H9 (cell line): Measurements from ENCODE around the gene FOXD2. TPM values are rescaled to one million over a fixed set of nuclear protein-coding genes. Genes with fewer than 3 reads are reported as not detected.
A peak's percentile ranks its signal among the peaks of the same experiment; 100 is the strongest.

ENCODE experiments used
- DNase-seq: peaks from one replicate; pipeline ENCODE4 v3.0.0-alpha.2; 2017
- H2AFZ ChIP-seq: one replicate; pipeline ENCODE4 v1.6.1; 2013; ENCODE audit warnings: mild to moderate bottlenecking, low read length, control low read depth, moderate library complexity
- H2AK5ac ChIP-seq: 2 replicates; pipeline ENCODE4 v1.6.1; 2013; ENCODE audit warnings: low read length, control low read depth, mixed read lengths; ENCODE audit not compliant: insufficient read length
- H2BK120ac ChIP-seq: one replicate; pipeline ENCODE4 v1.6.1; 2013; ENCODE audit warnings: low read depth, mild to moderate bottlenecking, low read length, control low read depth, inconsistent platforms; ENCODE audit not compliant: poor library complexity, severe bottlenecking
- H2BK12ac ChIP-seq: 2 replicates; pipeline ENCODE4 v1.6.1; 2013; ENCODE audit warnings: low read length, control low read depth, mixed read lengths, low read depth; ENCODE audit not compliant: insufficient read length
- H2BK15ac ChIP-seq: 2 replicates; pipeline ENCODE4 v1.6.1; 2013; ENCODE audit warnings: low read depth, low read length, control low read depth
- H2BK20ac ChIP-seq: one replicate; pipeline ENCODE4 v1.6.1; 2013; ENCODE audit warnings: low read depth, mild to moderate bottlenecking, low read length, control low read depth, inconsistent platforms; ENCODE audit not compliant: poor library complexity, severe bottlenecking
- H2BK5ac ChIP-seq: 2 replicates; pipeline ENCODE4 v1.6.1; 2013; ENCODE audit warnings: low read length, control low read depth, mixed read lengths; ENCODE audit not compliant: insufficient read length
- H3K14ac ChIP-seq: 2 replicates; pipeline ENCODE4 v1.6.1; 2013; ENCODE audit warnings: low read length, control low read depth; ENCODE audit not compliant: insufficient read depth
- H3K18ac ChIP-seq: 2 replicates; pipeline ENCODE4 v1.6.1; 2013; ENCODE audit warnings: low read depth, mild to moderate bottlenecking, mixed read lengths, low read length, control low read depth; ENCODE audit not compliant: insufficient read length
- H3K23ac ChIP-seq: 2 replicates; pipeline ENCODE4 v1.6.1; 2013; ENCODE audit warnings: low read length, control low read depth, mixed read lengths, low read depth; ENCODE audit not compliant: insufficient read length
- H3K23me2 ChIP-seq: 2 replicates; pipeline ENCODE4 v1.6.1; 2013; ENCODE audit warnings: low read depth, mild to moderate bottlenecking, mixed read lengths, low read length, control low read depth; ENCODE audit not compliant: insufficient read length, poor library complexity, severe bottlenecking
- H3K27ac ChIP-seq: 2 replicates; pipeline ENCODE4 v1.5.1; 2013; ENCODE audit warnings: low read length, control low read depth, mixed read lengths, low read depth; ENCODE audit not compliant: insufficient read length
- H3K27me3 ChIP-seq: 2 replicates; pipeline ENCODE4 v1.6.1; 2013; ENCODE audit warnings: low read length, control low read depth, inconsistent platforms; ENCODE audit not compliant: insufficient read depth
- H3K4ac ChIP-seq: 2 replicates; pipeline ENCODE4 v1.6.1; 2013; ENCODE audit warnings: low read depth, mild to moderate bottlenecking, control low read depth, inconsistent platforms, low read length, moderate library complexity
- H3K4me1 ChIP-seq: 2 replicates; pipeline ENCODE4 v1.6.1; 2013; ENCODE audit warnings: low read length, control low read depth, inconsistent platforms; ENCODE audit not compliant: insufficient read depth
- H3K4me2 ChIP-seq: 2 replicates; pipeline ENCODE4 v1.6.1; 2013; ENCODE audit warnings: low read length, control low read depth, mixed read lengths; ENCODE audit not compliant: insufficient read length, insufficient read depth
- H3K56ac ChIP-seq: 2 replicates; pipeline ENCODE4 v1.6.1; 2013; ENCODE audit warnings: low read depth, mild to moderate bottlenecking, mixed read lengths, low read length, control low read depth; ENCODE audit not compliant: insufficient read length
- H3K79me1 ChIP-seq: 2 replicates; pipeline ENCODE4 v1.6.1; 2013; ENCODE audit warnings: low read depth, mild to moderate bottlenecking, moderate library complexity, low read length, control low read depth, inconsistent platforms; ENCODE audit not compliant: insufficient read depth, poor library complexity, severe bottlenecking
- H3K79me2 ChIP-seq: 2 replicates; pipeline ENCODE4 v1.6.1; 2013; ENCODE audit warnings: low read length, control low read depth, inconsistent platforms; ENCODE audit not compliant: insufficient read depth
- H3K9ac ChIP-seq: 2 replicates; pipeline ENCODE4 v1.6.1; 2013; ENCODE audit warnings: low read length, control low read depth, mixed read lengths; ENCODE audit not compliant: insufficient read length; ENCODE audit errors: extremely low read depth
- H3K9me3 ChIP-seq: one replicate; pipeline ENCODE4 v1.6.1; 2013; ENCODE audit warnings: low read depth, low read length, inconsistent platforms; ENCODE audit not compliant: control insufficient read depth
- H3T11ph ChIP-seq: one replicate; pipeline ENCODE4 v1.6.1; 2013; ENCODE audit warnings: mild to moderate bottlenecking, low read length, control low read depth, inconsistent platforms
- H4K20me1 ChIP-seq: one replicate; pipeline ENCODE4 v1.6.1; 2013; ENCODE audit not compliant: control insufficient read depth, insufficient read length, insufficient read depth
- H4K5ac ChIP-seq: 2 replicates; pipeline ENCODE4 v1.6.1; 2013; ENCODE audit warnings: low read depth, mild to moderate bottlenecking, mixed read lengths, low read length, control low read depth; ENCODE audit not compliant: insufficient read length
- H4K8ac ChIP-seq: replicated peaks from 2 replicates; pipeline ENCODE4 v1.6.1; 2013; ENCODE audit warnings: low read length, control low read depth, mixed read lengths, low read depth; ENCODE audit not compliant: insufficient read length
- H4K91ac ChIP-seq: 2 replicates; pipeline ENCODE4 v1.6.1; 2013; ENCODE audit warnings: low read depth, mild to moderate bottlenecking, moderate library complexity, mixed read lengths, low read length, control low read depth; ENCODE audit not compliant: insufficient read length
- H3K27ac Mint-ChIP-seq, 3 experiments: 2 replicates in 2 of 3; 3 replicates in 1 of 3; pipeline ENCODE4 v1.8.0; 2020 to 2021; ENCODE audit warnings: mixed read lengths in 3 of 3, mild to moderate bottlenecking in 1 of 3, moderate library complexity in 1 of 3
- H3K27me3 Mint-ChIP-seq: 2 replicates; pipeline ENCODE4 v1.8.0; 2021; ENCODE audit warnings: low read depth, mild to moderate bottlenecking, moderate library complexity, mixed read lengths
- H3K36me3 Mint-ChIP-seq, 3 experiments: 2 replicates in 2 of 3; 3 replicates in 1 of 3; pipeline ENCODE4 v1.8.0; 2020 to 2021; ENCODE audit warnings: low read depth in 3 of 3, mixed read lengths in 3 of 3; ENCODE audit not compliant: insufficient read depth in 1 of 3
- H3K4me1 Mint-ChIP-seq, 2 experiments: 2 replicates each; pipeline ENCODE4 v1.8.0; 2020; ENCODE audit warnings: mixed read lengths in 2 of 2
- H3K4me3 Mint-ChIP-seq, 2 experiments: 2 replicates in 1 of 2; 3 replicates in 1 of 2; pipeline ENCODE4 v1.8.0; 2020 to 2021; ENCODE audit warnings: mild to moderate bottlenecking in 2 of 2, mixed read lengths in 2 of 2, moderate library complexity in 1 of 2
- H3K9me3 Mint-ChIP-seq, 2 experiments: 2 replicates in 1 of 2; 3 replicates in 1 of 2; pipeline ENCODE4 v1.8.0; 2020; ENCODE audit warnings: mild to moderate bottlenecking in 2 of 2, mixed read lengths in 2 of 2, moderate library complexity in 1 of 2
- WGBS: extraction: QIAGEN DNeasy Blood & Tissue Kit; methylation state at CpG from one replicate; pipeline ENCODE4 v1.1.7; 2013; ENCODE audit warnings: missing lambda C conversion rate, low lambda C conversion rate, mixed read lengths; ENCODE audit not compliant: insufficient read length; ENCODE audit errors: extremely low coverage; 5-methylcytosine and 5-hydroxymethylcytosine counted together
- total RNA-seq: library from RNA; stranded (reverse); gene quantifications from 2 replicates; pipeline ENCODE4 v1.2.1, GENCODE V29; 2021
- TF ChIP-seq, protein P1 (sequence below): fragments of 200-600 bp; sonication (generic); conservative IDR thresholded peaks from 3 replicates; pipeline ENCODE4 v1.8.0; 2021; ENCODE audit warnings: antibody characterized with exemption, mild to moderate bottlenecking

Gene FOXD2
- total RNA-seq, 1 experiment from 2014 or later: not detected

DNA sequence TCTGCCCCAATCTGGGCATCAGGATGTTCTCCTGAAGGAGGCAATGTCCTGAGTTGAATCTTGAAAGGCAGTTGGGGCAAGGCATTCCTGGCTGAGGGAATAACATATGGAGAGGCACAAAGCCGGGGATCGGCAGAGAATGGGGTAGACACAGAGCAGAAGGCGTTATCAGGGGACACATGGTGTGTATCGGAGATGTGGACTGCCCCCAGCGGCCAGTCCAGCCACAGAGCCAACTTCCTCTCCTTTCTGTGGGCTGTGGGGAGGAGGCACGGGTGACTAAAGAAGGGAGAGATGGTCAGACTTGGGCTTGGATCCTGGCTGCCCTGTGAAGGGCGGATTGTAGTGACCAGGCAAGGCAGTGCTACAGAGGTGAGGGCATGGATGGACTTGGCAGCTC, 32.1 kb downstream of the FOXD2 start:
- Histone ChIP-seq H3K56ac (no peak overlapping the region), H2BK12ac (no peak overlapping the region), H3T11ph (no peak overlapping the region), H3K9me3 (no peaks in the 10 kb centered on the region), H2BK15ac (no peak overlapping the region), H3K79me2 (no peaks in the 10 kb centered on the region), H3K23ac (no peak overlapping the region), H2BK20ac (no peak overlapping the region), H3K27me3 (peaks cover 3% of the 10 kb centered on the region; the same call in 1 of the 2 replicates), H3K9ac (no peak overlapping the region), H2BK120ac (no peak overlapping the region), H4K91ac (no peak overlapping the region), H3K4me1 (0 out of 2 replicates have a peak, but pooled peaks cover 2% of the 10 kb centered on the region), H3K14ac (no peak overlapping the region), H4K8ac (no peak overlapping the region), H2AK5ac (no peak overlapping the region), H4K5ac (no peak overlapping the region), H2BK5ac (no peak overlapping the region), H3K23me2 (no peaks in the 10 kb centered on the region), H3K4ac (no peak overlapping the region), H3K18ac (no peak overlapping the region), H3K27ac (no peak overlapping the region), H2AFZ (no peak overlapping the region), H4K20me1 (no peaks in the 10 kb centered on the region), H3K4me2 (no peak overlapping the region), H3K79me1 (no peaks in the 10 kb centered on the region)
- Mint-ChIP-seq H3K27ac (no peak overlapping the region), H3K4me3 (no peak overlapping the region; a peak in 1 of 5 replicates), H3K36me3 (no peaks in the 10 kb centered on the region), H3K27me3 (peaks cover 38% of the 10 kb centered on the region), H3K9me3 (no peaks in the 10 kb centered on the region; a peak in 2 of 5 replicates), H3K4me1 (peaks cover 6 to 13% of the 10 kb centered on the region in 2 experiments)
- no CpG with 5 or more reads among the region's 7 CpGs for WGBS
- TF ChIP-seq, protein P1, sequence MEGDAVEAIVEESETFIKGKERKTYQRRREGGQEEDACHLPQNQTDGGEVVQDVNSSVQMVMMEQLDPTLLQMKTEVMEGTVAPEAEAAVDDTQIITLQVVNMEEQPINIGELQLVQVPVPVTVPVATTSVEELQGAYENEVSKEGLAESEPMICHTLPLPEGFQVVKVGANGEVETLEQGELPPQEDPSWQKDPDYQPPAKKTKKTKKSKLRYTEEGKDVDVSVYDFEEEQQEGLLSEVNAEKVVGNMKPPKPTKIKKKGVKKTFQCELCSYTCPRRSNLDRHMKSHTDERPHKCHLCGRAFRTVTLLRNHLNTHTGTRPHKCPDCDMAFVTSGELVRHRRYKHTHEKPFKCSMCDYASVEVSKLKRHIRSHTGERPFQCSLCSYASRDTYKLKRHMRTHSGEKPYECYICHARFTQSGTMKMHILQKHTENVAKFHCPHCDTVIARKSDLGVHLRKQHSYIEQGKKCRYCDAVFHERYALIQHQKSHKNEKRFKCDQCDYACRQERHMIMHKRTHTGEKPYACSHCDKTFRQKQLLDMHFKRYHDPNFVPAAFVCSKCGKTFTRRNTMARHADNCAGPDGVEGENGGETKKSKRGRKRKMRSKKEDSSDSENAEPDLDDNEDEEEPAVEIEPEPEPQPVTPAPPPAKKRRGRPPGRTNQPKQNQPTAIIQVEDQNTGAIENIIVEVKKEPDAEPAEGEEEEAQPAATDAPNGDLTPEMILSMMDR: peak; percentile 25; the same call in 1 of the 3 replicates
- no peak for DNase-seq
